Adrenal gland (tissue), 12 donors: ENCODE results near the gene EEF1G. TPM values are rescaled to one million over a fixed set of nuclear protein-coding genes. Genes with fewer than 3 reads are reported as not detected.

Experiments used
- DNase-seq, 7 donors: peaks; one replicate each; pipeline ENCODE4 v3.0.0-alpha.2; 2019 to 2020
- H3K27ac ChIP-seq, 5 donors: fragments of 200-600 bp; sonication (generic) in 4 of 5; 1 replicate in 3 of 5; 2 replicates in 2 of 5; pipeline versions ENCODE4 v1.5.1 to v1.8.0; 2016 to 2020; ENCODE audit warnings: mild to moderate bottlenecking in 1 of 5
- H3K27me3 ChIP-seq: fragments of 200-600 bp; 2 replicates; pipeline ENCODE4 v1.8.0; 2021
- H3K36me3 ChIP-seq, 2 donors: fragments of 200-600 bp; replicated peaks in 1 of 2; 1 replicate in 1 of 2; 2 replicates in 1 of 2; pipeline versions ENCODE4 v1.5.1 to v1.8.0; 2018 to 2022
- H3K4me1 ChIP-seq, 2 donors: fragments of 200-600 bp; replicated peaks in 1 of 2; 1 replicate in 1 of 2; 2 replicates in 1 of 2; pipeline versions ENCODE4 v1.5.1 to v1.8.0; 2018 to 2021
- H3K4me3 ChIP-seq, 4 donors: fragments of 200-600 bp; sonication (generic) in 3 of 4; one replicate each; pipeline ENCODE4 v1.5.1; 2016 to 2018
- H3K9me3 ChIP-seq, 3 donors: fragments of 200-600 bp; sonication (generic) in 1 of 3; replicated peaks in 1 of 3; 1 replicate in 2 of 3; 2 replicates in 1 of 3; pipeline versions ENCODE4 v1.5.1 to v1.8.0; 2016 to 2021
- POLR2A ChIP-seq, 2 donors: fragments of 450-650 bp; IDR thresholded peaks; one replicate each; pipeline ENCODE4 v1.6.1; 2017; ENCODE audit warnings: antibody characterized with exemption in 2 of 2, mild to moderate bottlenecking in 2 of 2, moderate library complexity in 1 of 2
- WGBS, 4 donors: extraction: QIAGEN DNeasy Blood & Tissue Kit in 2 of 4; methylation state at CpG; one replicate each; pipeline versions ENCODE4 v1.1.5 to v1.1.7; 2013 to 2017; 5-methylcytosine and 5-hydroxymethylcytosine counted together
- intact Hi-C, 2 donors: fragments of 100-400 bp; cut with DNase I; formaldehyde crosslinking; loops; one replicate each; pipeline versions ENCODE4 v1.14.1 to v1.15.0; 2022 to 2023
- polyA plus RNA-seq, 3 donors: library from polyadenylated mRNA; stranded (reverse); fragments of 200-250 nt in 2 of 3; fragments of 350-450 nt in 1 of 3; fragmentation: Illumina TruSeq in 1 of 3; extraction: RNeasy Lipid Tissue Mini Kit (QIAGEN cat#74804) in 1 of 3; gene quantifications; one replicate each; pipeline ENCODE4 v1.2.3, GENCODE V29; 2013 to 2014
- total RNA-seq, 9 donors: library from RNA; depleted of rRNA in 4 of 9; stranded (reverse); fragments of >200 nt in 4 of 9; fragments of 120-200 nt in 1 of 9; fragmentation: NEBNext Ultra II Directional in 1 of 9; extraction: Animal tissue kit (Norgen Biotek cat#: 25700) in 1 of 9; gene quantifications; one replicate each; pipeline versions ENCODE4 v1.1.0 to v1.2.4, GENCODE V29; 2013 to 2023
- TF ChIP-seq, protein P1 (sequence below), 6 experiments: fragments of 450-650 bp in 4 of 6; fragments of 200-600 bp in 2 of 6; sonication (generic) in 1 of 6; IDR thresholded peaks; 1 replicate in 5 of 6; 2 replicates in 1 of 6; pipeline versions ENCODE4 v1.5.1 to v1.8.0; 2016 to 2021; ENCODE audit warnings: antibody characterized with exemption in 6 of 6, mild to moderate bottlenecking in 2 of 6, moderate library complexity in 1 of 6
- donor health status: healthy with polysubstance abuse.
- donor health status: Bipolar disorder and iron deficiency.
- donor health status: DM: yes; HTN: yes; CAD: no.
- donor health status: DM: no; HTN: no; CAD: no.
- donor health status: DM: no; HTN: no; CAD: no.
- donor health status: DM: yes; HTN: yes; CAD: no.

Gene EEF1G
- total and polyA plus RNA-seq, 12 donors, result 646 to 1,585 (median 1,183) TPM

DNA sequence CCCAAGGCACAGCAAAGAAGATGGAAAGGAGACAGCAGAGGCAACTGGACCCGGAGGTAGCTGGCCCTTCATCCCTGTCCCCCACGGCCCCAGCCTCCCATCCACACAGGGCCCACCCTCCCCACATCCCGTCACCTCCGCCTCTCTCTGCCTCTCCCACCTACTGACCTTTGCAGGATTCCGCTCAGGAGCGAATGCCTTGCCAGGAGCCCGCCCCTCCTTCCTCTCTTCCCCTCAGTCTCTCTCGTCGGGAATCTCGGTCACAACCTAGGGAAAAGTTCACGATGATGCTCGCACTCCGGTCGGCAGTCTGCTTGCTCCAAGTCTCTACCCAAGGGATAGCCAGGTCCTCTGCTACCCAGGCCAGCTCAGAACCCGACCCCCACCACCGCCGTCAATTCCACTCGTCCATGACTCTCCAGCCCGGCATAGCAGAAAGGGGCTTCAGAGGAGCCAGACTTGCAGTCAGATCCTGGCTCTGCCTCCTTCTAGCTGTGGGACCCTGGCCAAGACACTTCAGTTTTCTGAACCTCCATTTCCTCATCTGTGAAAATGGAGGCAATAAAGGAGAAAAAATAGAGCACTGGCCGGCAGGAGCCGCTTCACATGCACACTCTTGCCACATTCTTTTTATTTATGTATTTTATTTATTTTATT is 37.3 kb downstream of the EEF1G start:
- intact Hi-C loops, result no loop called here
- no peaks in the 10 kb centered on the region for H3K27me3 ChIP-seq
- 60 to 84% (median 69%) methylated on average over 12 to 21 of the region's 21 CpGs for WGBS, 4 donors
- TF ChIP-seq POLR2A (IDR thresholded peaks at IDR 0.05), result no peak
- TF ChIP-seq, protein P1, sequence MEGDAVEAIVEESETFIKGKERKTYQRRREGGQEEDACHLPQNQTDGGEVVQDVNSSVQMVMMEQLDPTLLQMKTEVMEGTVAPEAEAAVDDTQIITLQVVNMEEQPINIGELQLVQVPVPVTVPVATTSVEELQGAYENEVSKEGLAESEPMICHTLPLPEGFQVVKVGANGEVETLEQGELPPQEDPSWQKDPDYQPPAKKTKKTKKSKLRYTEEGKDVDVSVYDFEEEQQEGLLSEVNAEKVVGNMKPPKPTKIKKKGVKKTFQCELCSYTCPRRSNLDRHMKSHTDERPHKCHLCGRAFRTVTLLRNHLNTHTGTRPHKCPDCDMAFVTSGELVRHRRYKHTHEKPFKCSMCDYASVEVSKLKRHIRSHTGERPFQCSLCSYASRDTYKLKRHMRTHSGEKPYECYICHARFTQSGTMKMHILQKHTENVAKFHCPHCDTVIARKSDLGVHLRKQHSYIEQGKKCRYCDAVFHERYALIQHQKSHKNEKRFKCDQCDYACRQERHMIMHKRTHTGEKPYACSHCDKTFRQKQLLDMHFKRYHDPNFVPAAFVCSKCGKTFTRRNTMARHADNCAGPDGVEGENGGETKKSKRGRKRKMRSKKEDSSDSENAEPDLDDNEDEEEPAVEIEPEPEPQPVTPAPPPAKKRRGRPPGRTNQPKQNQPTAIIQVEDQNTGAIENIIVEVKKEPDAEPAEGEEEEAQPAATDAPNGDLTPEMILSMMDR (IDR thresholded peaks at IDR 0.05), result no peak
- H3K4me3 ChIP-seq, result no peak overlapping the region
- peak overlapping the region in 1 of 5 donors; percentile 60 for H3K27ac ChIP-seq
- peaks cover 26 to 44% of the 10 kb centered on the region in 2 donors for H3K4me1 ChIP-seq
- no peak for DNase-seq
- H3K36me3 ChIP-seq, result peaks cover 0 to 48% of the 10 kb centered on the region in 2 donors
- H3K9me3 ChIP-seq, result no peaks in the 10 kb centered on the region

GRCh38 chr11:62535802-62536201 is 37.9 kb downstream of the EEF1G start:
- Histone ChIP-seq H3K4me1 (peaks cover 21 to 38% of the 10 kb centered on the region in 2 donors), H3K9me3 (no peaks in the 10 kb centered on the region), H3K27me3 (no peaks in the 10 kb centered on the region), H3K27ac (peak overlapping the region in 1 of 5 donors; percentile 60), H3K4me3 (no peak overlapping the region), H3K36me3 (peaks cover 0 to 54% of the 10 kb centered on the region in 2 donors)
- intact Hi-C loops, result no loop called here
- 76 to 87% (median 85%) methylated on average over 10 to 12 of the region's 12 CpGs for WGBS, 4 donors
- DNase-seq, result no peak
- no peak for TF ChIP-seq POLR2A (IDR thresholded peaks at IDR 0.05)
- TF ChIP-seq, protein P1 (IDR thresholded peaks at IDR 0.05), result no peak

GRCh38 chr11:62534779-62535545 is 38.7 kb downstream of the EEF1G start:
- Histone ChIP-seq H3K4me3 (no peak overlapping the region), H3K27ac (no peak overlapping the region), H3K9me3 (no peaks in the 10 kb centered on the region), H3K4me1 (peaks cover 13 to 29% of the 10 kb centered on the region in 2 donors), H3K36me3 (peaks cover 0 to 60% of the 10 kb centered on the region in 2 donors), H3K27me3 (no peaks in the 10 kb centered on the region)
- WGBS, 4 donors, result 92 to 95% (median 95%) methylated on average over 14 to 19 of the region's 19 CpGs
- intact Hi-C loops, result no loop called here
- TF ChIP-seq, protein P1 (IDR thresholded peaks at IDR 0.05), result no peak
- TF ChIP-seq POLR2A (IDR thresholded peaks at IDR 0.05), result no peak
- DNase-seq, result no peak

DNA sequence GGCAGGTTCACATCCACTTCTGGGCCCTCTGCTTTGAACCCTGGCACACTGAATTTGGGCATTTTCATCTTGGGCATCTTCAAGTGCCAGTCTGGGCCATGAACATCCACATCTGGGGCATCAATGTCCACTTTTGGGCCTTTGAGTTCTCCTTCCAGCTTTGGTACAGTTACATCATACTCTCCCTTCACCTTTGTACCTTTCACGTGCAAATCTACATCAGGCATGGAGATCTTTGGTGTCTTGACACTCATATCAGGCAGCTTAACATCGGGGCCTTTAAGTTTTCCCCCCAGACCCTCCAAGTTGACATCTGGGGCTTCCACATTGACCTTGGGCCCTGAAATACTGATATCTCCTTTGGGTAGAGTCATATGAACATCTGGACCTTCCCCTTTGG is 41.6 kb downstream of the EEF1G start:
- Histone ChIP-seq H3K36me3 (peaks cover 0 to 79% of the 10 kb centered on the region in 2 donors), H3K27ac (no peak overlapping the region), H3K9me3 (no peaks in the 10 kb centered on the region), H3K4me3 (no peak overlapping the region), H3K4me1 (peaks cover 0 to 3% of the 10 kb centered on the region in 2 donors), H3K27me3 (no peaks in the 10 kb centered on the region)
- WGBS, 4 donors, result 91 to 100% (median 97%) methylated on average over 2 of the region's 2 CpGs
- intact Hi-C loops, result no loop called here
- no peak for DNase-seq
- TF ChIP-seq POLR2A (IDR thresholded peaks at IDR 0.05), result no peak
- TF ChIP-seq, protein P1 (IDR thresholded peaks at IDR 0.05), result no peak
